Stimulated activated CD4-positive, alpha-beta T cell treated with anti-CD3 and anti-CD28 coated beads, TNF-alpha, amount 100 ng/mL, for 4 hours (primary cell): ENCODE measurements around the gene ITGA6.

Experiments used
- DNase-seq, 3 experiments: peaks; one replicate each; pipeline ENCODE4 v3.0.0-alpha.2; 2020; ENCODE audit warnings: low read depth in 3 of 3

Gene ITGA6

GRCh38 chr2:172416447-172417058, 10.8 kb upstream of the ITGA6 start:
- DNase-seq, result no peak

GRCh38 chr2:172420216-172420615, 7.2 kb upstream of the ITGA6 start:
- no peak for DNase-seq

GRCh38 chr2:172423160-172423559, 4.2 kb upstream of the ITGA6 start:
- DNase-seq, result no peak

- no peak for DNase-seq
Measured at GRCh38 chr2:172425336-172425735, 2.0 kb upstream of the ITGA6 start.

GRCh38 chr2:172426635-172427255, 641 bp upstream of the ITGA6 start:
- no peak for DNase-seq

GRCh38 chr2:172427990-172428831, 825 bp downstream of the ITGA6 start:
- peak; percentile 42 to 53 (median 45) for DNase-seq

GRCh38 chr2:172428832-172429210, 1.4 kb downstream of the ITGA6 start:
- no peak for DNase-seq

- DNase-seq, result no peak
Measured at GRCh38 chr2:172429301-172429968, 2.0 kb downstream of the ITGA6 start.

- DNase-seq, result no peak
Measured at GRCh38 chr2:172430027-172430426, 2.6 kb downstream of the ITGA6 start.

GRCh38 chr2:172430678-172431077, 3.3 kb downstream of the ITGA6 start:
- DNase-seq, result no peak

GRCh38 chr2:172431463-172431862, 4.1 kb downstream of the ITGA6 start:
- no peak for DNase-seq

- no peak for DNase-seq
Measured at GRCh38 chr2:172431993-172432392, 4.6 kb downstream of the ITGA6 start.

GRCh38 chr2:172433144-172433543, 5.8 kb downstream of the ITGA6 start:
- no peak for DNase-seq

- no peak for DNase-seq
Measured at GRCh38 chr2:172434821-172435605, 7.6 kb downstream of the ITGA6 start.

- DNase-seq, result no peak
Measured at GRCh38 chr2:172435606-172435911, 8.2 kb downstream of the ITGA6 start.

GRCh38 chr2:172436889-172437288, 9.5 kb downstream of the ITGA6 start:
- DNase-seq, result no peak

- peak; percentile 19 to 52 (median 48) for DNase-seq
Measured at GRCh38 chr2:172437419-172438341, 10.3 kb downstream of the ITGA6 start.

GRCh38 chr2:172438741-172439508, 11.5 kb downstream of the ITGA6 start:
- DNase-seq, result no peak

- no peak for DNase-seq
Measured at GRCh38 chr2:172439509-172439860, 12.1 kb downstream of the ITGA6 start.

- no peak for DNase-seq
Measured at GRCh38 chr2:172439911-172440310, 12.5 kb downstream of the ITGA6 start.
